Measurements from ENCODE around the gene SESN2.

DNA sequence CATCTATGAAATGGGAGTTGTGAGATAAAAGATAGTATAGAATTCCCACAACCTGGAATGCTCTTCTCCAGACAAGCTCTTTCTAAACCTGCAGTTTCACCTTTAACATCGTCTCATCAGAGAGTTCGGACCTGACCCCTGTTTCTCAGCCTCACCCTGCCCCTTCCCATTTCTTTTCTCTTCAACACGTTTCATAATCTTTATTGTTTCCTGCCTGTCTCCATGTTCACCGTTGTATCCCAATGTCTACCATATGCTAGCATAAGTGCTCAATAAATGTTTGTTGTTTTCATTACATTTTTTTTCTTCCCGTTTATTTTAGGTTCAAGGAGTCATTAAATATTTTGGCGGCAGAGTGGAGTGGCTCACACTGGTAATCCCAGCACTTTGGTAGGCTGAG lies 32.4 kb downstream of the SESN2 start:
- TF ChIP-seq, protein P1, sequence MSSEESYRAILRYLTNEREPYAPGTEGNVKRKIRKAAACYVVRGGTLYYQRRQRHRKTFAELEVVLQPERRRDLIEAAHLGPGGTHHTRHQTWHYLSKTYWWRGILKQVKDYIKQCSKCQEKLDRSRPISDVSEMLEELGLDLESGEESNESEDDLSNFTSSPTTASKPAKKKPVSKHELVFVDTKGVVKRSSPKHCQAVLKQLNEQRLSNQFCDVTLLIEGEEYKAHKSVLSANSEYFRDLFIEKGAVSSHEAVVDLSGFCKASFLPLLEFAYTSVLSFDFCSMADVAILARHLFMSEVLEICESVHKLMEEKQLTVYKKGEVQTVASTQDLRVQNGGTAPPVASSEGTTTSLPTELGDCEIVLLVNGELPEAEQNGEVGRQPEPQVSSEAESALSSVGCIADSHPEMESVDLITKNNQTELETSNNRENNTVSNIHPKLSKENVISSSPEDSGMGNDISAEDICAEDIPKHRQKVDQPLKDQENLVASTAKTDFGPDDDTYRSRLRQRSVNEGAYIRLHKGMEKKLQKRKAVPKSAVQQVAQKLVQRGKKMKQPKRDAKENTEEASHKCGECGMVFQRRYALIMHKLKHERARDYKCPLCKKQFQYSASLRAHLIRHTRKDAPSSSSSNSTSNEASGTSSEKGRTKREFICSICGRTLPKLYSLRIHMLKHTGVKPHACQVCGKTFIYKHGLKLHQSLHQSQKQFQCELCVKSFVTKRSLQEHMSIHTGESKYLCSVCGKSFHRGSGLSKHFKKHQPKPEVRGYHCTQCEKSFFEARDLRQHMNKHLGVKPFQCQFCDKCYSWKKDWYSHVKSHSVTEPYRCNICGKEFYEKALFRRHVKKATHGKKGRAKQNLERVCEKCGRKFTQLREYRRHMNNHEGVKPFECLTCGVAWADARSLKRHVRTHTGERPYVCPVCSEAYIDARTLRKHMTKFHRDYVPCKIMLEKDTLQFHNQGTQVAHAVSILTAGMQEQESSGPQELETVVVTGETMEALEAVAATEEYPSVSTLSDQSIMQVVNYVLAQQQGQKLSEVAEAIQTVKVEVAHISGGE (CRISPR knock-in tag; IDR thresholded peaks at IDR 0.05), result no peak
- TF ChIP-seq POLR2AphosphoS5 (IDR thresholded peaks at IDR 0.05; ENCODE audit: low read length) (no peak), RBBP5 (conservative IDR thresholded peaks at IDR 0.05) (no peak), ZNF274 (IDR thresholded peaks at IDR 0.05; ENCODE audit: insufficient read depth, insufficient read length) (no peak)

All from GM12878 (cell line).